Activated CD4-positive, CD25-positive, alpha-beta regulatory T cell treated with anti-CD3 and anti-CD28 coated beads, Interleukin-2, amount 50 U/mL, for 72 hours (primary cell): Measurements from ENCODE around the gene LIMS1.
"Not testable (repeated sequence)": the region's sequence is repeated elsewhere in the genome, so short reads cannot be mapped to it uniquely, and the experiment has no call there.

ENCODE experiments used
- DNase-seq: peaks from one replicate; pipeline ENCODE4 v3.0.0; 2021

The LIMS1 gene, protein sequence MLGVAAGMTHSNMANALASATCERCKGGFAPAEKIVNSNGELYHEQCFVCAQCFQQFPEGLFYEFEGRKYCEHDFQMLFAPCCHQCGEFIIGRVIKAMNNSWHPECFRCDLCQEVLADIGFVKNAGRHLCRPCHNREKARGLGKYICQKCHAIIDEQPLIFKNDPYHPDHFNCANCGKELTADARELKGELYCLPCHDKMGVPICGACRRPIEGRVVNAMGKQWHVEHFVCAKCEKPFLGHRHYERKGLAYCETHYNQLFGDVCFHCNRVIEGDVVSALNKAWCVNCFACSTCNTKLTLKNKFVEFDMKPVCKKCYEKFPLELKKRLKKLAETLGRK

DNA sequence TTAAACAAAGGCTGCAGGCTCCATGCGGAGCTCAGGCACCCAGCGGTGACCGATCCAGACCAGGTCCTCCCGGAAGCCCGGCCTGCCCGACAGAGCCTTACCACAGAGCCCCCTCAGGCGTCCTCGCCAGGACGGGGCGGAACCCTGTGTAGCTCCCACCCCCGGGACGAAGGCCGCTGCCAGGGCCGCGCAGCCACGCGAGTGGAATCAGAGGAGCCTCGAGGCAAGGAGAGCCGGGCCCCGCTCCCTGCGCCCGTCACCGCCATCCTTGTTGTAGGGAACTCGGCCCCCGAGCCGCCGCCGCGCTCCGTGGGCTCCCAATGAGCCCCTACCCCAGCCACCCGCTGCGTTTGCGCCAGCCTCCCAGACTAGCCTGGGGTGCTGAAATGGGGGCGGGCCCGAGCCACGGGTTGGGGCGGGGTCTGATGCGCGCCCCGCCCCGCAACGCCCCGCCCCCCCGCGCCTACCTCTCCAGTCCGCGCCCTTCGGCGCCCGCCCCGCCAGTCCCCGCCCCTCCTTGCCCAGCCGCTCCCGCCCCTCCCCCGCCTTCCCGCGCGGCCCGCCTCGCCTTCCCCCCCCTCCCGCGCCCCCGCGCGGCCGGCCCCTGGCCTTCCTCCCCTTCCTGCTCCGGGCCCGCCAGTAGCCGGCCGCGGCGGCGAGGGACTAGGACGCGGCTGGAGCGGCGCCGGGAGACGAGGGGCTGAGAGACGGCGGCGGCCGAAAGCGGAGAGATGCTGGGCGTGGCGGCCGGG lies at the start of gene LIMS1:
Gene LIMS1 (plus strand): TSS at position 639 of the 752 bp plus-strand sequence. CDS start 93 bp downstream, at position 732.
- peak; percentile 79 for DNase-seq

DNA sequence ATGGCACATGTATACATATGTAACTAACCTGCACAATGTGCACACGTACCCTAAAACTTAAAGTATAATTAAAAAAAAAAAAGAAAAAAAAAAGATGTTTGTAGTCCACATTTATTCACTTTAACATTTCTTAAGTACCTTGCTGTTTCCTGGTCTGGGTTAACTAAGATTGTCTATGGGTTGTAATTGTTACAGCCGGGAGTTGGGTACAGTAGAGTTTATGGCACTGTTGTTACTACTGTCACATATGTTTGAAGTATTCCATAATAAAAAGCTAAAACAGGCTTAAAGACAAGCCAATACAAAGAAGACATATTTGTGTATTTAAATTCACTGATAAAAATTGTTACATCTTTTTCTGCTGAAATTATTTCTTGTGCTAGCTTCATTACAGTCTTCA lies 49.0 kb upstream of the LIMS1 start:
- no peak for DNase-seq

DNA sequence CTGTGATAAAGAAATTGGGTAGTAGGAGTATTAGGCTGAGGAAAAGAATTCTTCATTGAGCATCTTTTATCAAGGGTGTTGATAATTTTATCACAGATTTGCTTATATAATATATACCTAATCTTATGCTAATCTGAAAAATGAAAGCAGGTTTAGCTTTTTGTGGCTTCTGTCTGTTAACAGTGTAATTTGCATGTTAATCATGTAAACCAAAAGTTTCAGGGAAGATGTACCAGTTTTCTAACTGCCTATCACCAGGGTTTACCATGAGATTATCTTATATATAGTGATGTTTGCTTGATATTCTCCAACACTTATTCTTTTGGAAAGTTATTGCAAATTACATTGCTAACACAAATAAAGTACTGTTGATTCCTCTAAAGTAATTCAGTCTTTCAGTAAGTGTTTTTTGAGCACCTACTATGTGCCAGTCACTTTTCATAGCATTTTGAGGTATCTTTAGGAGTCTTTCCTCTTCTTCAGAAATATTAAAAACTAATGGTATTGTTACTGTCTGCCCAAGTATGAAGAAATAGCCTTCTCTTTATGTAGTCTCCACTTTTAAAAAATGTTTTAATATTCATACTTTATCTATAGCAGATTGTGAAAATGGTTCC lies 43.7 kb upstream of the LIMS1 start:
- no peak for DNase-seq

DNA sequence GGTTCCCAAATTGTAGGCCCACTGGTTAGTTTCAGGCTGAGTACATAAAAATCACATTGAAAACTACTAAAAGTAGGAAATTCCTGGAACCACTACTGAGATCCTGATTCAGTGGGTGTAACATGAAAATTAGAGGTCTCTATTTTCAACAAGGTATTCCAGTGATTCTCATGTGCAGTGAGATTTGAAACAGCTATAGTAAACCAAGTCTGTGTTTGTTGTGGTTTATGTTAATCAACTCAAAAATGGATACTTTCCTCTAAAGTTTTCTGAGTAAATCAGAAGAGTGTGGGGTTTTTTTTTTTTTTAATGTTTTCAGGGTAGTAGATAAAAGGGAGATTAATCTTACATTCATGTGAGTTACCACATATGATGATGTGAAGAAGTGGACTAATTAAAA lies 42.4 kb upstream of the LIMS1 start:
- no peak for DNase-seq

DNA sequence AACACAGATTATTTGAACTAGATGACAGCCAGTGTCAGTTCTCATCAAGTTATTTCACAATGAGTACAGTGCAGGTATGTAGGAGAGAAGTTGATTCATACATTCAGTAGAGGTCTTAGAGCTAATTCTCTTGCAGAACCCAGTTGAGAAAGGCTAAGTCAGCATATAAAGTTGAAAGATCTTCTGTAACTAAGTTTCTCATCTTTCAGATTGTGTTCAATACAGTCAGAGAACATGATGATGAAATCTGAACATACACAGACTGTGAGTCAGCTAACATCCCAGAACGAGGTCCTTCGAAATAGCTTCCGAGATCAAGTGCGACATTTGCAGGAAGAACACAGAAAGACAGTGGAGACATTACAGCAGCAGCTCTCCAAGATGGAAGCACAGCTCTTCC lies 41.9 kb upstream of the LIMS1 start:
- no peak for DNase-seq

DNA sequence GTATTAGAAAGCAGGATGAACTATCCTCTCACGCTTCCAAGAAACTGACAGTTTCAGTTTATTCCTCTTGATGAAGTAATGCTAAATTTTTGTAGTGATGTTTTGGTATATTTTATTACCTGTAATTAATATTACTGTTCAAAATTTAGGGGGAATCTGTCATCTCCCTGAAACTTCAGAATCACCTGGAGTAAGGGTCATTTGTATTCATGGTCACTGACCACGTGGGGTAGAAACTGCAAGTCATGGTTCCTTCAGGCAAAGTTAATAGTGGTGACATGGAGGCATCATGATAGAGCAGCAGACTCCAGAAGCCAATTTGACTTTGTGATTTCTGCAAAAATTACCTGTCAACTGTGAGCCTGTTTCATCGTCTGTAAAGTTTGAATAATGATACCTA lies 38.1 kb upstream of the LIMS1 start:
- DNase-seq, result not testable (repeated sequence)

DNA sequence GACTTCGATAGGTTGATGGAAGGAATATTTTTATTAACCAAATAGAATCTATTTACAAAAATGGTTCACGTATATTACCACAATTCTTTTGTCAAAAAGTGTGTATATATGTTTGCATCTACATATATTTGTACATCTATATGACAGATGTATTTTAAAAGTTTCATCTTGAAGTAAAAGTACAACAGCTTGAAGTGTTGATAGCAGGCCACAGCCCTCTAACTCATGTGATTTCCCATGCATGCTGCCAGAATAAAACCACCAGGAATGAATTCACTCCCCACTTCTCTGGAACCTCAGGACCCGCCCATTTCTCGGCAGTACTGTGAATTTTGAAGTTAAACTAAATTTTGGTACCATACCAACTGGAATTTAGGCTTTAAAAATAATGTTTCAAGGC lies 26.6 kb upstream of the LIMS1 start:
- DNase-seq, result not testable (repeated sequence)

DNA sequence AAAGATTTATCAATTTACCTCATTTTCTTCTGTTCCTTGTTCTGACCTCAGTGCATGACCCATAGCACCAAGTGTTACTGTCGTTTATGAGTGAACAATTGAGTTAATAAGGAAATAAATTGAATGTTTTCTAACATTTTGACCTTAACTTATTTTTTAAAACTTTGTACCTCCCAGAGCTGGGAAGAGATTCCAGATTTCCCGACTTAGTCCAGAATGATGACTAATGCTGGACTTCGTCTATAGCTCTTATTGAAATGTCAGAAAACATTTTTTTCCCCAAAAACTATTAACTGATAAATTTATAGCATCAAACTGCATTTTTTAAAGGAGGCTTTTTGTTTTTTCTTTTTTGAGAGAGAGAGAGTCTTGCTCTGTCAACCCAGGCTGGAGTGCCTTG lies 21.8 kb upstream of the LIMS1 start:
- DNase-seq, result not testable (repeated sequence)

DNA sequence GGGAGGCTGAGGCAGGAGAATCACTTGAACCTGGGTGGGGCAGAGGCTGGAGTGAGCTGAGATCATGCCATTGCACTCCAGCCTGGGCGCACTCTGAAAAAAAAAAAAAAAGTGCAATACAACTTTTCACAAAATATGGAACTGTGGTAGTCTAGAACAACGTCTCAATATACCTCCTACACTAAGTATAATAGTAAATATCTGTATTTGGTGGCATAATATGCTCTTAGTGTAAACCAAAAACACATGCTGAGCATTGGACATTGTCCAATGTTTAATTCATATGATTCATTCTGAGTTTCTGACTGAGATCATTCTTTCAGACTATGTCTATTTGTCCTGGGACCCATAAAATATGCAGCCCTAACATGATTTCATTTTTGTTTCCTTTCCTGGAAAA lies 19.8 kb upstream of the LIMS1 start:
- DNase-seq, result not testable (repeated sequence)

DNA sequence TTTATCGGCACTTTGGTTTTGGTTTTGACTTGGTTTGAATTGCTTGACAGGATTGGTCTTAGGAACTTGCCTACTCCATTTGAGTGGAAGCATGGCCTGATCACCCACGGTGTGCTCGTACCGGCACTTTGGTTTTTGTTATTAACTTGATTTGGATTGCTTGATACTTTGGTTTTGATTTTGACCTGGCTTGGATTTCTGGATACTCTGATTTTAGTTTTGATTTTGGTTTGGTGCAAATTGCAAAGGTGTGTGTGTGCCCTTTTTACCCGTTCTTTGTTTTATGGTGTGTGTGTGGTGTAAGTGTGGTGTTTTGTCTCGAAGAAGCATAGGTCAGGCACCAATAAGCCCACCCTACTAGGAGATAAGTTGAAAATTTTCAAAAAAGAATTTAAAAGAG lies 9.6 kb upstream of the LIMS1 start:
- DNase-seq, result not testable (repeated sequence)

DNA sequence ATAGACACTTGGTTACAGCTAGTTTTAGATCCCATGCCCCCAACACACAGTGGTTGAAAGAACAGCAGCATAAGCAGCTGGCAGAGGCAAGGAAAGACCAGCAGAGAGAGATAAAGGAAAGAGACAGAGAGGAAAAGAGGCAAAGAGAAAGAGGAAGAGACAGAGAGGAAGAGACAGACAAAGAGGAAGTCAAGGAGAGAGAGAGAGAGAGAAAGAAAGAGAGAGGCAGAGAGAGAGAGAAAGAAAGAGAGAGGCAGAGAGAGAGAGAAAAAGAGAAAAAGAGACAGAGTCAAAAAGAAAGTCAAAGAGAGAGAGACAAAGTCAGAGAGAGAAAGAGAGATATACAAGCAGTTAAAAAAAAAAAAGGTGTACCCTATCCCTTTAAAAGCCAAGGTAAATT lies 9.0 kb upstream of the LIMS1 start:
- not testable (repeated sequence) for DNase-seq

DNA sequence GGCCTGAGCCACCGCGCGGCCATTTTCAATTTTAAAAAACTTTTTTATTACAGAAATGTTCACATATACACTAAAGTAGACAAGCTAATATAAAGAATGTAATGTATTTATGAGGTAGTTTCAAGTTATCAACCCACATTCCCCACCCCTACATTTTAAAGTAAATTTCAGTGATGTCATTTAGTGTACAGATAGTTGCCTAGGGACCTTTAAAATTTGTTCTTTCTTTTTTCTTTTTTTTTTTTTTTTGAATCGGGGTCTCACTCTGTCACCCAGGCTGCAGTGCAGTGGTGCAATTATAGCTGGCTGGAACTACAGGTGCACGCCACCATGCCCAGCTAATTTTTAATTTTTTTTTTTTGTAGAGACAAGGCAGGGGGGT lies 2.6 kb upstream of the LIMS1 start:
- no peak for DNase-seq

DNA sequence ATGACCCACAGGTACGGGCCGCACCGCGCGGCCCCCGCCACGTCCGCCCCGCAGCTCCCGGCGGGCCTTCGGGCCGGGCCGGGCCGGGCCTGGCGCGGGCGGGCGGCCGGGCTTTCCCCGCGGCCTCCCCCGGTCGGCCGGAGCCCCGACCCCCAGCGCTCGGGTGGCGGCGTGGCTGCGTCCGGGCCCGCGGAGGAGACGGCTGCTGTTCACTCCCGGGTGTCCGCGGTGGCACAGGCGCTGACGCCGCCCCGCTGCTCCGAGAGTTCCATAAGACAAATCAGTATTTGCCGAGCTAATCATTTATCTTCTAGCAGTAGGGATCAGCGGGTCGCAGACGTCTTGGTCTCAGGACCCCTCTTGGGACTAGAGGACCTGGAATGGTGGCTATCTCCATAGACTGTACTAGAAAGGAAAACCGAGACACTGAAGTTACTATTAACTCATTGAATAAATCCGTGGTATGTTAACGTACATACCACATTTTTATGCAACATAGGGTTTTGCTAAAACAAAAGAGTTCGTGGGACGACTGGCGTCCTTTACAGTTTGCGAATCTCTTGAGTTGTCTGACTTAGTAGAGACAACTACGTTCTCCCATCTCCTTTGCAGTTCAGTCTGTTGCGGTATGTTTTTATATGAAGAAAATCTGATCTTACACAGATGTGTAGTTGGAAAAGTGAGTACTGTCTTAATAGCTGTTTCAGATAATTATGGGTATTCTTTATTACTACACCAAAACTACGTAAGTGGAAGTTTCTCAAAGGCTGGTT lies 500 bp downstream of the LIMS1 start:
- no peak for DNase-seq

DNA sequence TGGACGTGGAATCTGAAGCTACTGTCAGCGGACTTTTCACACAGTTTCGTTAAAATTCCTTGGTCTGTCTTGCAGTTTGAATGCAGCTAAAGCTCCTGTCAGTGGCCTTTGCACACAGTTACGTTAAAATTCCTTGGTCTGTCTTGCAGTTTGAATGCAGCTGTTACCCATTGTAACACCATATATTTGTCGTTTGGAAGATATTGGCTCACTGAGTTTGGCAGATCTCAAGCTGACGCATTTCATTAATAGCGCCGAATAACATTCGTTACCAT lies 1.0 kb downstream of the LIMS1 start:
- DNase-seq, result no peak

DNA sequence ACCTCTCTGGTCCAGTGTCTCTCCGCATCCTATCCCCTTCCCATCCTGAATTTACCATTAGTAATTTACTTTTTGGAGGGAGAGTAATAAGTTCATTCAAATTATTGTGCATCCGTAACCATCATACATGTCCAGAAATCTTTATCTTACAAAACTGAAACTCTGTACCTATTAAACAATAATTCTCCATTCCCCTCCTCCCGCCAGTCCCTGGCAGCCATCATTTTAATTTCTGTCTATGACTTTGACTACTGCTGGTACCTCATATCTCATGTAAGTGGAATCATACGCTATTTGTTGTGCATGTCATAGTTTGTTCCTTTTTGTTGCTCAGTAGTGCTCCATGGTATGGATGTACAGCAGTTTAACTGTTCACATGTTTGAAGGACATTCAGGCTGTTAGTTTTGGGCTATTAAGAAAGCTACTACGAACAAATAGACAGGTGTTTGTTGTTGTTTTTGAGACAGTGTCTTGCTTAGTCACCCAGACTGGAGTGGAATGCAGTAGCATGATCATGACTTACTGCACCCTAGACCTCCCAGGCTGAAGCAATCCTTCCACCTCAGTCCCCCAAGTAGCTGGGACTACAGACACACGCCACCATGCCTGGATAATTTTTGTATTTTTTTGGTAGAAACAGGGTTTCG lies 2.0 kb downstream of the LIMS1 start:
- no peak for DNase-seq

DNA sequence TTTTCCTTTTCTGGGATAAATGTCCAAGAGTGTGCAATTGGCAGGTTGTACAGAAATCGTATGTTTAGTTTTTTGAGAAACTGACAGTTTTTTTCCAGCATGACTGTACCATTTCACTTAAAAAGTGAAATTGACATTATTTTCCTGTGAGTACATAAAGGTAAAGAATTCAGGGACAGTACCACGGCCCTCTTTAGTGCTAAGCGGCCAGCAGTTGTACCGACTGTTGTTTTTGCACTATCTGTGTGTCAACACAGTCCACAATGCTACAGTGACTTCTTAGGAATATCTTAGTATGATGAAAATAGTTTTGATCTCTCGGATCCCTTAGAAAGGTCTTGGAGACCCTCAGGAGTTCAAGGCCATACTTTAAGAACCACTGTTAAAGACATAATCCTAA lies 2.6 kb downstream of the LIMS1 start:
- DNase-seq, result no peak

DNA sequence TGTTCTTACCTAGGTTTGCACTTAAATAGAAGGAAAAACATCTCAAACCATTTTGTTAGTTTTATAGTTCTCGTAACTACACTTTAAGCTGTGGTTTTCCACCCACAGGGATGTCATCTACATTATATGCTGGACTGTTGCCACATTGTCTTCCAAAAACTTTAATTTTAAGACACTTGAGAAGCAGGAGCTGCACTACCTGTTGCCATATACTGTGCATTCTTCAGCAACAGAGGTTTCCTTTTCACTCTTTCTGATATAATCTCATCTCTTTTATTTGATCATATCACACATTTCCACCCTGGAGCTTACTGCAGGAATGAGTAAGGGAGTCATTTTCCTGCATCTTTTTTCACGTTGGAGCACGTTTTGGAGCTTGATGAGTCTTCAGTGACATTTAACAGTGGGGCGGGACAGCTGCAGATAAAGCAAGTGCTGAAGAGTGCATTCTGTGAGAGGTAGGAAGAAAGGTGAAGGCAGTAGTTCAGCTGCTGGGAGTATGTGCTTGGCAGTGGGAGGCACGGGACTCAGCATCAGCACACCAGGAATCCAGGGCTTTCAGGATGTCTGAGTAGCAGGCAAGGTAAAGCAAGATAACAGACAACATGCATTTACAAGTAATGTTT lies 3.8 kb downstream of the LIMS1 start:
- DNase-seq, result no peak

DNA sequence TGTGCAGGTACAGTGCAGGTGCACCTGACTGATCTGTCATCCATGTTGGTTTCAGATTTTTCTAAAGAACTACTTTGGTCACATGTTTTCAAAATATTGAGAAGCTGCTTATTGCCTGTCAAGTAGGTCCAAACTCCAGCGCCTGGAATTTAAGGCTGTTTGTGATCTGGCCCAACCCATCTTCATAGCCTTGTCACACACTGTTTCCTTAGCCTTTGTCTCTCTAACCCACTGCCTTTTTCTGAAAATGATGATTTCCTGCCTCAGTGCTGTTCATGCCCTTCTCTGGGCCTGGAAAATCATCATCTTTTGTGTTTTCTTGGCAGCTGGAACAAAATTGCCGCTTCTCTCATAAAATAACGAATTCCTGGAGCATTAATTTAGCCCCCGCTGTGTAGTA lies 7.2 kb downstream of the LIMS1 start:
- DNase-seq, result no peak

DNA sequence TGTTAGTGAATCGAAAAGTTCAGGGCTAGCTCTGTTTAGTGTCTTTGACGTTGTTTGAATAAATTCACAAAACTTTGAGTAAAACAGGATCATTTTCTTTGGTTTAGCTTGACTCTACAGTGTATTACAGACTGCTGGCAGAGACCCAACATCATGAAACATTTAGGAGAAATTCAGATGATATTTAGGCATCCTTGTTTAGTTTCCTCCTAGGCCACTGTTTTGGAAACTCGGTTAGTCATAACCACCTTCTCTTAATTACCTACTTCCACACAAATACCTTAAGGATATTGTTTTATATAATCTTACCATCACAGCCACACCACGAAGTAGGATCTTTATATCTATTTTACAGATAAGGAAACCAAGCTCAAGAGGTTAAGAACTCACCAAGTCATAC lies 7.8 kb downstream of the LIMS1 start:
- DNase-seq, result no peak

DNA sequence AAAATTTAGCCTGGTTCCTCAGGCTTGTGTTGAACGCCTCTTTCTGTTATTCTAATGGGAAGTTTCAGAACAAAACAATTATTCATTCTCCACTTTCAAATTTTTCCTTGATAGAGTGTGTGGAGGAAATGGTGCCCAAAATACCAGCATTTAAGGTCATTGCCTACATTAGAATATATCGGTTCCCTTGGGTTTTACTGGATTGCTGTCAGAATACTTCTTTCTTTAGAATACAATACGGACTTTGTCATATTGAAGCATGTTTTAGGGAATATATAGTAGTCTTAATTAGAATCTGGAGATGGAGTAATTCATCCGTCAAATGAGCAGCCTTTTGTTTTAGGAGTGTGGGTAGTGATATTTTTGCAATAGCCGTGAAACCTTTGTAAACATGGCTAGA lies 13.3 kb downstream of the LIMS1 start:
- DNase-seq, result no peak

DNA sequence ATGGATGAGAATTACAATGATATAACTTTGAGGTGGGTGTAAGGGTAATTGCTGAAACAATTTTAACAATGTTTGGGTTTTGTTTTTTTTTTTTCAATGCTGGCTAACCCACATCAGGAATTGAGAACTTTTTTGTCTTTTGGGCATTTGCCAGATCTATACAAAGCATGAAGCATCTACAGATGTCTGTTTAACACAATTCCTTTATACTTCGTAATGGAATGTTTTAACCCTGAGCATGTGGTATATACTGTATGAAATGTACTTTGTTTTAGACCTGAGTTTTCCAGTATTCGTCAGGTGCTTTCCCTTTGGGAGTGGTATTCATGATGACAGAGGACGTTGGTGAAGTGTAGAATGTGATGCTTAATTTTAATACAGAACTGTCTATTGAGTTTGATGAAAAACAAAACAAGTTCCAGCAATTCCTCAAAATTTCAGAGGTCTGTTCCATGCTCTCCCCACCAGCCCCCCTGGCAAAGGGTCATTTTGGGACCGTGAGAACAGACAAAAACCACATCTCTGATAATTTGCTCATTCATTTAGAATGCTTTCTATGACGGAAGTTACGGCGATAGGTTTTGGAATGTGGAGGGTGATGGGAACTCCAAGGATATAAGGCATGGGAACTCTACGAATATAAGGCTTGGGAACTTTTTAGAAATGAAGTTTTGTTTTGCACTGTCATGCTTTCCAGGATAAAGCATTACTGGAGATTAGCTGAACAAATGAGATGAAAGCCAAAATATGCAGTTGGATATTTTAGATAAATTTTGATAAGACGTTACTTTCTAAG lies 14.1 kb downstream of the LIMS1 start:
- no peak for DNase-seq

DNA sequence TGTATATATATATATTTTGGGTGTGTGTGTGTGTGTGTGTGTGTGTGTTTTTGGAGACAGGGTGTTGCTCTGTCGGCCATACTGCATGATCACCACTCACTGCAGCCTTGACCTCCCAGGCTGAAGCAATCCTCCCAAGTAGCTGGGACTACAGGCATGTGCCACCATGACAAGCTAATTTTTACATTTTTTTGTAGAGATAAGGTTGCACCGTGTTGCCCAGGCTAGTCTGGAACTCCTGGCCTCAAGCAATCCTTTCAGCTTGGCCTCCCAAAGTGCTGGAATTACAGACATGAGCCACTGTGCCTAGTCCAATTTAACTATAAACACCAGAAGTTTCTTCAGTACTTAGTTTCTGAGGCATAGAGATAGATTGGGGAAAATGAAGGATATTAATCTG lies 18.3 kb downstream of the LIMS1 start:
- DNase-seq, result no peak
